H1 (cell line): ENCODE measurements around the gene PTPN13.
A peak's percentile ranks its signal among the peaks of the same experiment; 100 is the strongest.

Source experiments
- CTBP2 ChIP-seq: IDR thresholded peaks from 2 replicates; pipeline ENCODE4 v1.7.0; 2011; ENCODE audit warnings: borderline replicate concordance, mild to moderate bottlenecking, moderate library complexity, mixed read lengths, low read length; ENCODE audit not compliant: insufficient read depth, insufficient read length
- CTCF ChIP-seq, 3 experiments: IDR thresholded peaks; 1 replicate in 2 of 3; 2 replicates in 1 of 3; pipeline versions ENCODE4 v1.5.1 to v1.6.1; 2011; ENCODE audit warnings: low read length in 3 of 3, mild to moderate bottlenecking in 3 of 3, inconsistent platforms in 2 of 3, low read depth in 1 of 3, moderate library complexity in 1 of 3; ENCODE audit not compliant: insufficient read depth in 1 of 3; ENCODE audit errors: control extremely low read depth in 1 of 3
- RAD21 ChIP-seq, 2 experiments: IDR thresholded peaks in 1 of 2; conservative IDR thresholded peaks in 1 of 2; 2 replicates each; pipeline ENCODE4 v1.6.1; 2011; ENCODE audit warnings: low read depth in 2 of 2, low read length in 2 of 2, improper control_type of control experiment in 1 of 2, inconsistent platforms in 1 of 2, mild to moderate bottlenecking in 1 of 2, moderate library complexity in 1 of 2

DNA sequence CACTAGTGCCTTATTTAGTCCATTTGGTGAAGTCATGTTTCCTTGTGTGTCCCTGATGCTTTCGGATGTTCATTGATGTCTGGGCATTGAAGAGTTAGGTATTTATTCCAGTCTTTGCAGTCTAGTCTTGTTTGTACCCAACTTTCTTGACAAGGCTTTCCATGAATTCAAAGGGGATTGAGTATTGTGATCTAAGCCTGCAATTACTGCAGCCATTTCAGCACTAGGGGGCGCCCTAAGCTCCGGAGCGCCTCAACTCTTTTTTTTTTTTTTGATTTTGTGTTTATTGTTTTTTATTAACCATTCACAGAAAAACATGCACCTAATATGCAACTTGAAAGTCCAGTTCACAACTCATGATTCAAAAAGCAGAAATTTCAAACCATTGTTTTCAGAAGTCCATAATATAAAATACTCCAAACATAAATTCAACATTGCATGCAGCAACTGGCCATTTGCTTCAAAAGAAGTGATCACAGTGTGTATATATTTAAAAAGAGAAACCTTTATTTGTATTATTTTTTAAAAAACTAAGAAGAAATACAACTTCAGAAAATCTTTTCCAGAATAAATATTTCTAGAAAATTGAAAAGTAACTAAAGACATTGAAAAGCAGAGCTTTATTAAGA, 59.2 kb downstream of the PTPN13 start:
- TF ChIP-seq CTCF (IDR thresholded peaks at IDR 0.05; ENCODE audit: control extremely low read depth in 1 of 3, insufficient read depth in 1 of 3, low read depth in 1 of 3, low read length in 3 of 3) (peak; percentile 40 to 66 (median 44)), RAD21 (IDR thresholded peaks at IDR 0.05 in 1 of 2, conservative IDR thresholded peaks at IDR 0.05 in 1 of 2; ENCODE audit: low read depth in 2 of 2, low read length in 2 of 2) (peak; percentile 51 to 56), CTBP2 (no peak)
